Karpas-422 (cell line): ENCODE measurements around the gene CTBP2. TPM values are rescaled to one million over a fixed set of nuclear protein-coding genes. Genes with fewer than 3 reads are reported as not detected.

Experiments
- DNase-seq: peaks from one replicate; pipeline ENCODE4 v3.0.0-alpha.2; 2015
- H2AFZ ChIP-seq: fragments of 200-600 bp; sonication (generic); 2 replicates; pipeline ENCODE4 v1.6.1; 2014; ENCODE audit warnings: antibody characterized with exemption, low read length, mixed read lengths
- H3K27ac ChIP-seq: fragments of 200-600 bp; sonication (generic); 2 replicates; pipeline ENCODE4 v1.5.1; 2014; ENCODE audit warnings: mild to moderate bottlenecking, low read length, moderate library complexity
- H3K27me3 ChIP-seq: fragments of 200-600 bp; sonication (generic); 2 replicates; pipeline ENCODE4 v1.6.1; 2014; ENCODE audit warnings: low read length, mixed read lengths
- H3K36me3 ChIP-seq: fragments of 200-600 bp; sonication (generic); 2 replicates; pipeline ENCODE4 v1.6.1; 2014; ENCODE audit warnings: low read length, mixed read lengths; ENCODE audit not compliant: insufficient read depth
- H3K4me1 ChIP-seq: fragments of 200-600 bp; sonication (generic); 2 replicates; pipeline ENCODE4 v1.6.1; 2014; ENCODE audit warnings: mild to moderate bottlenecking, low read length, mixed read lengths
- H3K4me2 ChIP-seq: fragments of 200-600 bp; sonication (generic); 2 replicates; pipeline ENCODE4 v1.6.1; 2014; ENCODE audit warnings: low read length, low read depth, mild to moderate bottlenecking; ENCODE audit not compliant: poor library complexity, severe bottlenecking
- H3K4me3 ChIP-seq: fragments of 200-600 bp; sonication (generic); 2 replicates; pipeline ENCODE4 v1.5.1; 2014; ENCODE audit warnings: mild to moderate bottlenecking, antibody characterized with exemption, low read length, mixed read lengths
- H3K79me2 ChIP-seq: fragments of 200-600 bp; sonication (generic); 2 replicates; pipeline ENCODE4 v1.6.1; 2014; ENCODE audit warnings: mild to moderate bottlenecking, low read length, mixed read lengths
- H3K9ac ChIP-seq: fragments of 200-600 bp; sonication (generic); 2 replicates; pipeline ENCODE4 v1.6.0; 2014; ENCODE audit warnings: low read length
- H3K9me2 ChIP-seq: fragments of 200-600 bp; sonication (generic), shearing (Covaris generic); replicated peaks from 2 replicates; pipeline ENCODE4 v1.6.0; 2014; ENCODE audit warnings: mild to moderate bottlenecking, low read length, moderate library complexity; ENCODE audit not compliant: insufficient read depth
- H3K9me3 ChIP-seq: fragments of 300-700, 200-600 bp; sonication (generic); 2 replicates; pipeline ENCODE4 v1.6.1; 2014; ENCODE audit warnings: low read length, mixed read lengths
- H4K20me1 ChIP-seq: fragments of 200-600 bp; sonication (generic); 2 replicates; pipeline ENCODE4 v1.6.1; 2014; ENCODE audit warnings: mild to moderate bottlenecking, antibody characterized with exemption, low read length, low read depth; ENCODE audit not compliant: insufficient read depth
- total RNA-seq: library from RNA; depleted of rRNA; stranded (reverse); fragments of >200 nt; shearing (Covaris generic); gene quantifications from 2 replicates; pipeline ENCODE4 v1.2.3, GENCODE V29; 2014; ENCODE audit warnings: low replicate concordance

CTBP2 gene
- total RNA-seq, 1 experiment from 2014 or later, result 0.15 TPM

DNA sequence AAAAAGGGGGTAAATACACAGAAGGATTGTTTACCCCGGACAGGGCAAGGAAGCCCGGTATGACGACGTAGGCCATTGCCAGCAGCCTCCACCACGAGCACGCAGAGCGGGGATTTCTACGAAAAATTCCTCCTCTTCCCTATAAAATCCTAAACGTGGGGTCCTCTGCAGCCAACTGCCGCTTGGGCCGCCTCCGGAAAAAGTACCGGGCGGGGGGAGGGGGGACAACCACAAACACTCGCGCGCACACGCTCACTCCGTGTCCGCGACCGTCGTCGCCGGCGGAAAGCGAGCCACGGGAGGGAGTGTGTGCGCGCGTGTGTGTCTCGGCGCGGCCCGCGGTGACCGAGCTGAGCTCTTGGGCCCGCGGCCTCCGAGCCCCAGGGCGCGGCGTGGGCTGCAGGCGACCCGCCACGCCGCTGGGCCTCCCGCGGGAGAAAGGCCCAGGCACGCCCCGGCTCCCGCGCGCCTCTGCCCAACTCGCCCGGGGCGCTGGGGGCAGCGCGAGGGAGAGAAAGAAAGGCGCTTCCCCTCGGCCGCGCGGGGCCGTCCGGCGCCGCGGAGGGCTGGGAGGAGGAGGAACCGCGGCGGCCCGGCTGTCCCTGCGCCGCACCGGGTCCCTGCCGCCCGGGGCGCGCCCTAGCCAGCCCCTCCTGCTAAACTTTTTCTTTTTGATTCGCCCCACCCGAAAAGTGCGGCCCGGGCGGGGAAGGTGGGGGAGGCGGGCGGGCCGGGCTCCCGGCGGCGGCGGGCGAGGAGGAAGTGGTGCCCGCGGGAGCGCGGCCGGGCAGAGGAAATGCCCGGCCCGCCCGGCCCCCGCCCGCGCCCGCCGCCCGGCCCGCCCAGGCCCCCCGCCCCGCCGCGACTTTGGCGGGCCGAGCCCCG is 1.5 kb downstream of the CTBP2 start:
- Histone ChIP-seq H4K20me1 (no peaks in the 10 kb centered on the region), H3K27ac (no peak overlapping the region), H3K9me2 (no peaks in the 10 kb centered on the region), H3K4me3 (peak overlapping the region; percentile 57; the same call in 1 of the 2 replicates), H2AFZ (no peak overlapping the region), H3K27me3 (no peaks in the 10 kb centered on the region), H3K4me2 (peak overlapping the region; percentile 56), H3K9me3 (no peaks in the 10 kb centered on the region), H3K9ac (peak overlapping the region; percentile 37; the same call in 1 of the 2 replicates), H3K4me1 (no peaks in the 10 kb centered on the region), H3K79me2 (no peaks in the 10 kb centered on the region), H3K36me3 (no peaks in the 10 kb centered on the region)
- no peak for DNase-seq

DNA sequence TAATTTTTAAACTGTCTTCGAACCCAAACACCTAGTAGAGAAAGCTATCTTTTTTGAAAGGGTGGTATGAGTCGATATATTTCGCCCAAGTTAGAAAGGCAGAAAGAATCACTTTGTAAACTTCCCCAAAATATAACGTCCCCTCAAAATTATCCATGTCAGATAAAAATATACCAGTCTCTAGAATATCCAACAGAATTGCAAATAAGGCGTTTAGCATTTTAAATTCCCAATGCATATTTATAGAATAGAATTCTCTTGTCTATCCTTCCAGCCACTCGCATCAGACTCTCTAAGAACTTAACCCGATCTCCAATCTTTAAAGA is 2.1 kb downstream of the CTBP2 start:
- Histone ChIP-seq H3K27ac (no peak overlapping the region), H3K4me1 (no peaks in the 10 kb centered on the region), H3K27me3 (no peaks in the 10 kb centered on the region), H2AFZ (no peak overlapping the region), H3K9me3 (no peaks in the 10 kb centered on the region), H3K9ac (no peak overlapping the region), H3K4me2 (peak overlapping the region; percentile 56), H4K20me1 (no peaks in the 10 kb centered on the region), H3K9me2 (no peaks in the 10 kb centered on the region), H3K79me2 (no peaks in the 10 kb centered on the region), H3K36me3 (no peaks in the 10 kb centered on the region), H3K4me3 (no peak overlapping the region)
- DNase-seq, result no peak

DNA sequence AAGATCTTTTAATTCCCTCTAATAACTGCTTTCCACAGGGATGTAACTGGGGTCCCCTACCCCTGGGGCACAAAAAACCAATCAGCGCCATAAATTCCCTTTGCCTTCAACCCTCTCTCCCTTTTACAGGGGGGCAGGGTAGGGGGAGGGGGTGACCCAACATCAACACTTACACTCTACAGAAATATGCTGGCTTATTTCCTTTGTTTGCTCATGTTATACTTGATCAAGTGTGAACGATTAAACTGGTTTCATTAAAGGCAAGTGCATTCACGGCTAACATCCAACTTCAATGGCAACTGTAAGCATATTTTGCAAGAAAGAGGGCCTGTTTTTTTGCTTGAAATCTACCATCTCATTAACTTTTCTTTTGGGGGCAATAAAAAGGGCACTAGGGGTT is 2.9 kb downstream of the CTBP2 start:
- no peaks in the 10 kb centered on the region for H3K36me3 ChIP-seq
- no peak overlapping the region for H2AFZ ChIP-seq
- H4K20me1 ChIP-seq, result no peaks in the 10 kb centered on the region
- no peak for DNase-seq
- no peaks in the 10 kb centered on the region for H3K9me2 ChIP-seq
- H3K4me3 ChIP-seq, result no peak overlapping the region
- H3K27me3 ChIP-seq, result no peaks in the 10 kb centered on the region
- no peak overlapping the region for H3K9ac ChIP-seq
- H3K4me2 ChIP-seq, result no peak overlapping the region
- no peaks in the 10 kb centered on the region for H3K4me1 ChIP-seq
- no peaks in the 10 kb centered on the region for H3K79me2 ChIP-seq
- H3K27ac ChIP-seq, result no peak overlapping the region
- H3K9me3 ChIP-seq, result no peaks in the 10 kb centered on the region

DNA sequence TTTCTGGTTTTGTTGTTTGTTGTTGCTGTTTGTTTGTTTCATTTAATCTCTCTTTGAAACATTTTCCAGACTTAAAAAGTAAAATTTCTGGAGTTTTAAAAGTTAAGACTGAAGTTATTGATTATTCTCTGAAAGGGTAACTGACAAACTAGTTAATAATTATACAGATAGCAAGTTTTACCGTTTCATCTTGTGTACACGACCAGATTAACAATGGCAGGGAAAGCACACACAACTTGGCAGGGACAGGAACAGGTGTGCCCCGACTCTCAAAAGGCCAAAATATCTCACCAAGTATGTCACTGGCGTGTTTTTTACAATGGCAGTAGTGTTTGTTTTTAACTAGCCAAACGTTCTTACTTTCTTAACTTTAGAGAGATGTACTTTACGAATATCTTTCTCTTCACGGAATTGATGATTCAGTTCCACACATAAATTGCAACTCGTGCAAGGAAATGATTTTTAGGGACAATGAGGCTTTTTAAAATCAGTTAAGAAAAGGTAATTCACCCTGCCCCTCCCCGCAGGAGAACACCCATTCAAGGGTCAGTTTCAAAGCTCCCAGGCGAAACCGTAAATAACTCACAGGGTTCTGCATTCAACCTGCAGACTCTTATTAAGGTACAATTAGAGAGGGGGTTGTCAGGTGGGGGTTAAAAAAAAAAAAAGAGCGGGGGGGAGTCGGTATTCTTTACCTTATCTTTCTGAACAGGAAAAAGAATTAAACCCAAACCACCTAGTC is 3.5 kb downstream of the CTBP2 start:
- H4K20me1 ChIP-seq, result no peaks in the 10 kb centered on the region
- no peaks in the 10 kb centered on the region for H3K9me2 ChIP-seq
- no peak overlapping the region for H3K27ac ChIP-seq
- no peak overlapping the region for H2AFZ ChIP-seq
- H3K9me3 ChIP-seq, result no peaks in the 10 kb centered on the region
- no peak overlapping the region for H3K4me2 ChIP-seq
- H3K79me2 ChIP-seq, result no peaks in the 10 kb centered on the region
- no peaks in the 10 kb centered on the region for H3K27me3 ChIP-seq
- no peak overlapping the region for H3K4me3 ChIP-seq
- H3K9ac ChIP-seq, result no peak overlapping the region
- no peaks in the 10 kb centered on the region for H3K36me3 ChIP-seq
- no peak for DNase-seq
- no peaks in the 10 kb centered on the region for H3K4me1 ChIP-seq

DNA sequence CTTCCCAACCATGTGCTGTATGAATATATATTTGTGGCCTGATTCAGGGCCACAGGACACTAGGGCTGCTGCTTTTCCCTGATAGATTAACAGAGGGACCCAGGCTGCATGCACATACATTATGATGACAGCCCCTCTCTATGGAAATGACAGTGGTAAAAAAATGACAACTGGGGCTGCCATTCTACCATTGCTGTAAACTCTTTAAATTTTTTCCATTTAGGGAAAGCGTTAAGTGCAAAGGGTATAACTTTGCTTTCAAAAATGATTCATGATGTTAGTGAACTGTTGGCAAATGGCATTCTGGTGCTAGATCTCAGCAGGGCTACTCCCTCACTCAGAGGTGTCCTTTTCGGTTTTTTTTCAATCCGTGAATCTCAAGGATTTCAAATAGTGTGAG is 4.2 kb downstream of the CTBP2 start:
- H4K20me1 ChIP-seq, result no peaks in the 10 kb centered on the region
- H3K9ac ChIP-seq, result no peak overlapping the region
- H3K4me2 ChIP-seq, result no peak overlapping the region
- no peak overlapping the region for H2AFZ ChIP-seq
- H3K4me3 ChIP-seq, result no peak overlapping the region
- H3K9me3 ChIP-seq, result no peaks in the 10 kb centered on the region
- H3K9me2 ChIP-seq, result no peaks in the 10 kb centered on the region
- H3K4me1 ChIP-seq, result no peaks in the 10 kb centered on the region
- no peaks in the 10 kb centered on the region for H3K36me3 ChIP-seq
- no peaks in the 10 kb centered on the region for H3K27me3 ChIP-seq
- H3K27ac ChIP-seq, result no peak overlapping the region
- H3K79me2 ChIP-seq, result no peaks in the 10 kb centered on the region
- DNase-seq, result no peak

DNA sequence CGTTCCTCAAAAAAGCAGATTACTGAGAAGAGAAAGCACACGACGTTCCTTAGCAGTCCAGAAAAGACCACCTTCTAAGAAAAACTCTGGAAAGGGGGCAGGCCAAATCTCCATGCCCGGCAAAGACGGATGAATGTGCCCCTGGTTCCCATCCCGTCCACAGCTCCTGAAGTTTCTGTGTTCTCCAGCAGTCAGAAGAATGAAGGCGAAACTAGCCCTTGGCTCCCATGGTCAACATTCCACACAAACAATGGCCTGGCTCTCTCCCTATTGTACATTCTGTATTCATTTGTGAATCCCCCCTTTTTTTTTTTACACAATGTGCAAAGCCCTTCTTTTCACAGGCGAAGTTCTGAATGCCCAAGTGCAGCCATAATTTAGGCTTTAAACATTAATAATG is 5.3 kb downstream of the CTBP2 start:
- H2AFZ ChIP-seq, result no peak overlapping the region
- no peak overlapping the region for H3K4me3 ChIP-seq
- no peaks in the 10 kb centered on the region for H3K27me3 ChIP-seq
- no peaks in the 10 kb centered on the region for H3K79me2 ChIP-seq
- H3K4me2 ChIP-seq, result no peak overlapping the region
- no peaks in the 10 kb centered on the region for H3K9me2 ChIP-seq
- no peak overlapping the region for H3K27ac ChIP-seq
- H3K9me3 ChIP-seq, result no peaks in the 10 kb centered on the region
- no peaks in the 10 kb centered on the region for H3K4me1 ChIP-seq
- no peak overlapping the region for H3K9ac ChIP-seq
- H4K20me1 ChIP-seq, result no peaks in the 10 kb centered on the region
- no peak for DNase-seq
- H3K36me3 ChIP-seq, result no peaks in the 10 kb centered on the region

DNA sequence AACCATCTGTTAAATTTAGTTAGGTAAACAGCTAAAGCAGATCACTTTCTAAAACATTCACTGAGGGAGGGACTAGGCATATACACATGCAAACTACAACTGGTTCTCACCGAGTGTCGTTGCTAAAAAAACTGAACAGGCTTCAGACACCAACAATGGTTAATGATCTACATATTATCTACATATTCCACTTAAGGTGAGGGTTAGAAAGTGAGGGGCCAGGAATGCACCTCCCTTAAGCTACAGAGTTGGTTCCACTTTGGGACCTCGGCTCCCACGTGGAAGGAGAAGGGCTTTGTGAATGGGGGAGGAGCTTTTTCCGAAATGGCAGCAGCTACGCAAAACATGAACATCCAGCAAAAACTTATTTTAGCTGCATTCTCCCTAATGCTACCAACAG is 5.8 kb downstream of the CTBP2 start:
- Histone ChIP-seq H4K20me1 (no peaks in the 10 kb centered on the region), H3K9ac (no peak overlapping the region), H3K27me3 (no peaks in the 10 kb centered on the region), H3K79me2 (no peaks in the 10 kb centered on the region), H2AFZ (no peak overlapping the region), H3K27ac (no peak overlapping the region), H3K36me3 (no peaks in the 10 kb centered on the region), H3K9me2 (no peaks in the 10 kb centered on the region), H3K9me3 (no peaks in the 10 kb centered on the region), H3K4me1 (no peaks in the 10 kb centered on the region), H3K4me3 (no peak overlapping the region), H3K4me2 (no peak overlapping the region)
- no peak for DNase-seq

DNA sequence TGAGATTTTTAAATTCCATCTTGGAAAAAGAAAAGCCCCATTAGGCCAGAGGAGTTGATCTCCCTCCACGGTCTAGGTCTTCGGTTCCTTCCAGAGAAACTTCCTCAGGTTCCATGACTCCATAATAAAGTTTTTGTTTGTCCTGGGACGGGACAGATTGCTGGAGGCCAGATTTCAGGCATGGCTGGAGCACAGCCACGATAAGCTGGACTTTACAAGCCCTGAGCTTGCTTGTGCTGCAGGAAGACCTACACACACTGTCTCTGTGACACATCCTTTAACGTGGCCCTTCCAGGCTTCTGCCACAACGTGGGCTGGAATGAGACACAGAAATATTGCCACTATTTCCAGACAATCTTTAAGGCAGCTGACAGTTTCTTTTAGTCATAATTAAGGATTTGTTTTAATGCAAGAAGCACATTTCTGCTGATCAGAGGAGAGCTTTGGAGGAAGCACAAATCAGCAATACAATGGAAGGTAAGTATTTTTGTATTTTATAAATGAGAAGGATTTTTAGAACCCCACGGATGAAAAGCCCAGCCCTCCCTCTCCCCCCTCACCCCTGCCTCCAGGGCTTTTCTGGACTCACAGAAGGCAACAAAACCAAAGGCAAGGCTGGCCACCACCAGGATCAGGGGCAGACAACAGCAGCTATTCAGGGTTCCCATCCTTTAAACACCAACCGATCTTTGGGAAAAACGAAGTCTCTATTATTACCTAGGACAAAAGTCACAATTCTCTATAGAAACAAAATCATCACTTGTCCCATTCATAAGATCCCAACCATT is 6.5 kb downstream of the CTBP2 start:
- DNase-seq, result no peak
- no peaks in the 10 kb centered on the region for H3K9me3 ChIP-seq
- H3K79me2 ChIP-seq, result no peaks in the 10 kb centered on the region
- no peak overlapping the region for H3K27ac ChIP-seq
- no peak overlapping the region for H2AFZ ChIP-seq
- H3K36me3 ChIP-seq, result no peaks in the 10 kb centered on the region
- H3K9me2 ChIP-seq, result no peaks in the 10 kb centered on the region
- no peaks in the 10 kb centered on the region for H4K20me1 ChIP-seq
- no peak overlapping the region for H3K9ac ChIP-seq
- H3K4me2 ChIP-seq, result no peak overlapping the region
- no peaks in the 10 kb centered on the region for H3K27me3 ChIP-seq
- H3K4me3 ChIP-seq, result no peak overlapping the region
- no peaks in the 10 kb centered on the region for H3K4me1 ChIP-seq
